Uterine smooth muscle cell (primary cell): ENCODE results near the gene OR11H12. TPM values are rescaled to one million over a fixed set of nuclear protein-coding genes. Genes with fewer than 3 reads are reported as not detected.

ENCODE experiments used
- total RNA-seq: library from RNA; depleted of rRNA; stranded (reverse); fragments of >200 nt; gene quantifications from 2 replicates; pipeline ENCODE4 v1.2.3, GENCODE V29; 2014

Gene OR11H12, protein sequence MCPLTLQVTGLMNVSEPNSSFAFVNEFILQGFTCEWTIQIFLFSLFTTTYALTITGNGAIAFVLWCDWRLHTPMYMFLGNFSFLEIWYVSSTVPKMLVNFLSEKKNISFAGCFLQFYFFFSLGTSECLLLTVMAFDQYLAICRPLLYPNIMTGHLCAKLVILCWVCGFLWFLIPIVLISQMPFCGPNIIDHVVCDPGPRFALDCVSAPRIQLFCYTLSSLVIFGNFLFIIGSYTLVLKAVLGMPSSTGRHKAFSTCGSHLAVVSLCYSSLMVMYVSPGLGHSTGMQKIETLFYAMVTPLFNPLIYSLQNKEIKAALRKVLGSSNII
- not detected in 2 replicates for total RNA-seq

DNA sequence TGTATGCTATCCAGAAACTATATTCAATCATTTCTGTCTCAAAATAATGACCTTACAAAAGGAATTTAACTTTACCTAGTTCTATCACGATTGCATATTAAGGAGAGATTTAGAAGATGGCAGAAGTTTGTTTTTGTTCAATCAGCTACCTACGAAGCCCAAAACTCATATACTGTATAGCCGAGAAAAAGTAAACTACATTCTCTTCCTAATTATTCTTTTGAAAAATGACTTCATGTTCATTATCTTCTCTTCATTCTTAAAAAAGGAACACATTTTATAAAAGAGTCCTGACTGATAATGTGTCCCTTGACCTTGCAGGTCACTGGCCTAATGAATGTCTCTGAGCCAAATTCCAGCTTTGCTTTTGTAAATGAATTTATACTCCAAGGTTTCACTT, at the start of gene OR11H12:
Gene OR11H12, plus strand, starts transcription at position 301 of the 400 bp plus-strand sequence. Its CDS starts 0 bp downstream, at position 301.

